NCI-H526 treated with DMSO at 0.1 percent for 48 hours (cell line): ENCODE data around the gene CHIC2.
"Not testable (repeated sequence)": the region's sequence is repeated elsewhere in the genome, so short reads cannot be mapped to it uniquely, and the experiment has no call there.

ENCODE experiments used
- DNase-seq: peaks from one replicate; lab custom pipeline; 2025; lab: John Stamatoyannopoulos, UW

The CHIC2 gene

DNA sequence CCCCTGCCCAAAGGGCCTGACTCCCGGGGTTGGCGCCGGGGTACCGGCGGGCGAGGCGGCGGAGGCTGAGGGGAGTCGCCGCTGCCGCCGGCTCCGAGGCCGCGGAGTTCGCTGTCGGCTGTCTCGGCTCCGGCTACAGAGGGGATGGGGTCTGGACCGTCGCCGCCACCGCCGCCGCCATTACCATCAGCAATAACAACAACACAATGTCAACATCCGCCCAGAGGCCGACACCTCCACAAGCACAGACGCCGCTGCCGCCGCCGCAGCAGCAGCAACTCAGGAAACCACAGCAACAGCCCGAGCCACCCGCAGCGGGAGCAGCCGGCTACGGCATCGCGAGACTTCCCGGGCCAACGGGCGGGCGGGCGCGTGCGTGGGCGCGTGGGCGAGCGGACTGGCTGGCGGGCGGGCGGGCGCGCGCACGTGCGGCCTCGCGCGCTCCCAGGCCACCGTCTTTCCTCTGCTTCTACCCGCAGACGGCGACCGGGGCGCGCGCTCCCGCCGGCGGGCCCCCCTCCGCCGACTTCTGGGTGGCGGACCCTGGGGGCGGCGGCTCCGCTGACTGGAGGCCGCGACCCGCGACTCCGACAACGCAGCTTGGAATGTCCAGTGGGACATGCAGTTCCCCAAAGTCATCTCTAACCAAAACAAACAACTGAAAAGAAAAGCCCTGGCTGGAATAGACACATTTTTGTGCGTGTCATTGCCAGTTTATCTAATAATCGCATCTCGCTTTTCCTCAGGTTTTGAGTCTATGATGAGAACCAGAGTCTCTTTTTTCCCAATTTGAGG, at the start of gene CHIC2:
TSS of gene CHIC2 (minus strand) at position 289 of the 795 bp plus-strand sequence. CDS start 305 bp downstream, outside the sequence.
- peak; percentile 91 for DNase-seq

DNA sequence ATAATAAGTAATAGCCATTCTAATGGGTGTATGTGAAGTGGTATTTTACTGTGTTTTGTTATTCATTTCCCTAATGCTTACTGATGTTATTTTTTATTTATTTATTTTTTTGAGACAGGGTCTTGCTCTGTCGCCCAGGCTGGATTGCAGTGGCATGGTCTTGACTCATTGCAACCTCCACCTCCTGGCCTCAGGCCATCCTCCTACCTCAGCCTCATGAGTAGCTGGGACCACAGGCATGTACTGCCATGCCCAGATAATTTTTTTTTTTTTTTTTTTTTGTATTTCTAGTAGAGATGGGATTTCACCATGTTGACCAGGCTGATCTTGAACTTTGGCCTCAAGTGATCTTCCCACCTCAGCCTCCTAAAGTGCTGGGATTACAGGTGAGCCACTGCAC, 48.8 kb upstream of the CHIC2 start:
- not testable (repeated sequence) for DNase-seq

DNA sequence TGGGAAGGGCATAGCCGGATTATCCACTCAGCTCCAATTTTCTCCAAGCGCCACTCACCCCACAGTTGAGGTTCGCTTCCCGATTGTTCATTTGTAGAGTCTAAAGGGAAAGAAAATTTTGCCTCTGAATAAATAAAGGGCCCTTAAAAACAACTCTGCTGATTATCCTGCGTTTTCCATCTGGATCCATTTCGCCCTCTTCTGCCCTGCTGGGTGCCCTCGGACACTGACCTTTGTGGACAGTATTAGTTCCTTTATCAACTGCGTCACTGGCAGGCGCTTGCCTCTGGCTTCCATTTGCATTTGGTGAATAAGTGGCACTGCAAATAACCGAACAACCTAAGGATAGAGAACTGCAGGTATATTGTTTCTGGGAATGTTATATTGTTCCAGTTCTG, 45.6 kb upstream of the CHIC2 start:
- DNase-seq: no peak

DNA sequence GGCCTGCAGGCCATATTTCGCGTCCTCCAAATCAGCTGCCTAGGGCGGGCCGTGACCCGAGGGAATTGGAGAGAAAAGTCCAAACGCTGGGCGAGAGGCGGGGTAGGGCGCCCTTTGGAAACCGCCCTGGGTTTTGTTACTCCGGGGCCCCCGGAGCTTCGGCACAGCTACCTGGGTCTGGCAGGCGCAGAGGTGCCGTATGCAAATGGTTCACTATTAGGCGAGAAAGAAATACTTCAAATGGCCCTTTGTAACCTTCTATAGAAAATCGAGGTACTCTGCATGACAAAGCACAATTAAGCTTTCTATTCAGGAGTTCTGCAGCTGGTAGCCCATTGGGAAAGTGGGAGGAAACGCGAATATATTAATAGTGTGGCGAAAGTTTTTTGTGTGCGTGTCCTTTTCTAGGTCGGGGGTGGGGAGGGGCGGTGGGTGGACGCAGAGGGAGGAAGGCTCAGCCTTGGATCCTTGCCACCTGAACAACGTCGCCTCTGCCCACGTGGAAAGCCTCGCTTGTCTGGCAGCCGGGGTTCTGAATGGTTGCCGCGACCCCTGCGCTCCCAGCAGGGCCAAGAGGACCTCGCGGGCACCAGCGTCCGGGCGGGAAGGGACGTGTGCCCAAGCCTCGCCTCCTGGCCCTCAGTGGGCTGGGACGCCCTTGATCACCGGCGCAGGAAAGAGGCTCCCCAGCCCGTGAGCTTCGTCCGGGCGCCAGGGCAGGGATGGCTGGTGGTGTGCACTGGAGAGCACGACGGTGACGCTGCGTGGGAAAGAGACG, 45.0 kb upstream of the CHIC2 start:
- no peak for DNase-seq

DNA sequence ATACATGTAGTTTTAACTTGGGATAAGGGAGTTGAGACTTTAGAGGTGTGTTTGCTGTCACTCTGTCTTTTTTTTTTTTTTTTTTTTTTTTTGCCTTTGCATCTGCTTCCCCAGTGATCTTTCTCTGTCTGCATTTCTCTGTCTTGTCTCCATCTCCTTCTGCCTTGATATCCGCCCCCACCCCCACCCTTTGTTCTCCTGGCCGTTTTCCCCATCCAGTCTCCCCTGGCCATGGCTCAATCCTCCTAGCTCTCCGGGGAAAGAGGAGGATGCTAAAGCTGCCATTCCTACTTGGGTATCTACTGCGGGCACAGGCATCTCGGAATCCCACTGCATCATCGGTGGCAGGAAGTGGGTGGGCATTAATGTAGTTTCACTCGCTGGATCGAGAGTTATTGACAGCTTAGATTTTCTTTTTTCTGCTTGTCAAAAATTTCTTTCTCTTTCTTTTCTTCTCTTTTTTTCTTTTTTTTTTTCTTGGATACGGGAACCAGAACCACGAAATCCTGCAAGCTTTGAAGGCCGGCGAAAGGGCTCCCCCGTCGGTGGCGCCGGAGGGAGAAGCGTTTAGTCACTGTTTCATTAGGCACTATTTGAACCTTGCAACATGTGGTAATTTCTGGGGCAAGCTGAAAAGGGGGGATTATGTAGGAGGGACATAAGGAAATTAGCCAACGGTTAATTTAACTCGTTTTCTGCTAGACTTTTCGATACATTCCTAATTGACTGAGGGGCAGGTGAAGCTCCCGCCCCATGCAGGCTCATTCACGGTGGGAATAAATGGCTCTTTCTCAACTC, 43.7 kb upstream of the CHIC2 start:
- no peak for DNase-seq

DNA sequence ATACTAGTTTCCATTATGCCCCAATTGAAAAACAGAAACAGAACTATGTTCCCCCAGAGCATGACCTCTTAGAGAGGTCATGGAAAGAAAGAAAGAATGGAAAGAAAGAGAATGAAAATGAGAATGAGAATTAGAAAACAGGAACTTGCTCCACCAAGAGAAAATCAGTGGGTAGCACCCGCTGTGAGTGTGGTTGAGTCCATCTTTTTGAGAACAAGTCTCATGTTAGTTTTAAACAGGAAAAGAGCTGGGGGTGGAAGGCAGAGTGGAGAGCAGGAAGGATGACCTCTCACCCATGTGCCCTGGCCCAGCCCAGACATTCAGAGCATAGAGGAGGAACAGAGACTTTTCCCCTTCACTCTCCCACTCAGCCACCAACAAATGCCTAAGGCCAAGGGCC, 40.5 kb upstream of the CHIC2 start:
- DNase-seq: no peak

DNA sequence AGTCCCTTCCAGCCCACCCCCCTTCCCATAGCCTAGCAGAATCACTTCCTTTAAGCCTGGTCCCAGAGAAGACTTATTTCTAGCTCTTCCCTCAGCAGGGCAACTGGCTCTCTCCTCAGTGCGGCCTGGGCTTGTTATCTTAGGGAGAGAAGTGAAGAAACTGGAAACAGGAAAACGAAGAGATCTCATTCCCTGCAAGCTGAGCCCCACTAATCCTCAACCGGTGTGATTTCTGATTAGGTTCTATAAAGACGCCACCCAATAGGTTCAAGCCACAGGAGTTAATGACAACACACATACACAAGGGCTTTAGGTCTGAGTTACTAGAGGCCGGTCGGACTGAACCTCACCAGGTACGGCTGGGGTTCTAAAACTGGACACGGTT, 38.8 kb upstream of the CHIC2 start:
- no peak for DNase-seq

DNA sequence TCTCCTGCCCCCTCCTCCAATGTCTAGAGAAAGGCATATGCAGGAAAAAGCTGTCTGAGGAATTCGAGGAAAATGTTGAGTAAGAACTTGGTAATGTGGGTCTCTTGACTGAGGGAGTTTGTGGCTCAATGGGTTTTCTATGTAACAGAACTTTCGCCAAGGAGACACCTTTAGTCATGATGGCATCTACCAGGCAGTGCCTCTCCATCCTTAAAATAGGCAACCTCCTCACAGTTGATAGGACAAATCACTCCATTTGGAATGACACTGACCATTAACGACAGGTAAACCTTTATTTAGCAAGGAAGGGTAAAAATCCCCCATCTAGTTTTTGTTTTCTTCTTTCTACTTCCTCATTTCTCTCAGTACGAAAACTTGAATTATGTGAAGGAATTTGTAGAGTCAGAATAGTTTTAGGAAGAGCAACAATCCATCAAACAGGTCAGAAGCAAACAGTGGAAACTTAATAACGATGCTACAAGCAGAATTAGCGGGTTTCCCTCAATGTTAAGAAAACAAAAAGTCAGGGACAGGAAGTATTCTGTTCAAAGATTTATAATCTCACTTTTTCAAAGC, 38.2 kb upstream of the CHIC2 start:
- DNase-seq: no peak

DNA sequence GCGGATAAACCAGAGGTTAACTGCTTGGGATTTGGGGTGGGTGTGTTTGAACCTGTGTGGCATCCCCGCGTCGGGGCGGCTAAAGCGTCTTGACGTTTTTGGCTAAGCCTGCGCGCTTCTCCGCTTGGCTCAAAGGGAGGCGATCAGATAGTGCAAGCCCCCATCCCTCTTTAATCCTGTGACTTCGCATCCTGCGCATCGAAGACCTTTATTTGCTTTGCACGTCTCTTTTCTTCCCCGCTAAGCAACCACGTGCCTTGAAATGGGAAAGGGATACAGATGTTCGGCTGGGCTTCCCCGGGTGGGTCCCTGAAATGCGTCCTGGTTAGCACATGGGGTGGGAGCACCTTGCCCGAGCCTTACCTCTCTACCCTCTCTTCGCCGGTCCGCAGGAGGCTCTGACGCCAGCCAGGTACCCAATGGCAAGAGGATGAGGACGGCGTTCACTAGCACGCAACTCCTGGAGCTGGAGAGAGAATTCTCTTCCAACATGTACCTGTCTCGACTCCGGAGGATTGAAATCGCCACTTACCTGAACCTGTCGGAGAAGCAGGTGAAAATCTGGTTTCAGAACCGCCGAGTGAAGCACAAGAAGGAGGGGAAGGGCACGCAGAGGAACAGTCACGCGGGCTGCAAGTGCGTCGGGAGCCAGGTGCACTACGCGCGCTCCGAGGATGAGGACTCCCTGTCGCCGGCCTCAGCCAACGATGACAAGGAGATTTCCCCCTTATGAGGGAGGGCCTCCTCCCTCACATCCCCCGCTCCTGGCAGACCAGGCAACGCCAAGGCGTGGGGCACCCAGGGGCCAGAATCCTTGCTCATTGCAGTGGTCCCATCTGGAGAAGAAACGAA, 37.0 kb upstream of the CHIC2 start:
- DNase-seq: peak; percentile 21

DNA sequence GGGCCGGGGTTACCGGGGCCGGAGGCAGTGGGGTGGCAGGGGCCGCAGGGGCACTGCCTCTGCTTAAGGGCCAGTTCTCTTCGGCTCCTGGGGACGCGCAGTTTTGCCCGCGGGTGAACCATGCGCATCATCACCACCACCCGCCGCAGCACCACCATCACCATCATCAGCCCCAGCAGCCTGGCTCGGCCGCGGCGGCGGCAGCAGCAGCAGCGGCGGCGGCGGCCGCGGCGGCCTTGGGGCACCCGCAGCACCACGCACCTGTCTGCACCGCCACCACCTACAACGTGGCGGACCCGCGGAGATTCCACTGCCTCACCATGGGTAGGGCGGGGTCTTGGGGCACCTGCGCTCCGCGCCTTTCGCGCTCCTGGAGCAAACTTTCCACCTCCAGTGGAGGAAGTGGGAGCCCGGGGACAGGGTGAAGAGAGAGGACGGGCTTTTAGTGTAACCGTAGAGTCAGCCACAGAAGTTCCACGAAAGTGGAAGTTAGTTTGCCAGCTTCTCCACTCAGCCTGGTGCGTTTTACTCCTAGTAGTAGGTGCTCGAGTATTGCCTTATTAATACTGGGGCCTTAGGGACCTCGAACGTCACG, 36.3 kb upstream of the CHIC2 start:
- no peak for DNase-seq

DNA sequence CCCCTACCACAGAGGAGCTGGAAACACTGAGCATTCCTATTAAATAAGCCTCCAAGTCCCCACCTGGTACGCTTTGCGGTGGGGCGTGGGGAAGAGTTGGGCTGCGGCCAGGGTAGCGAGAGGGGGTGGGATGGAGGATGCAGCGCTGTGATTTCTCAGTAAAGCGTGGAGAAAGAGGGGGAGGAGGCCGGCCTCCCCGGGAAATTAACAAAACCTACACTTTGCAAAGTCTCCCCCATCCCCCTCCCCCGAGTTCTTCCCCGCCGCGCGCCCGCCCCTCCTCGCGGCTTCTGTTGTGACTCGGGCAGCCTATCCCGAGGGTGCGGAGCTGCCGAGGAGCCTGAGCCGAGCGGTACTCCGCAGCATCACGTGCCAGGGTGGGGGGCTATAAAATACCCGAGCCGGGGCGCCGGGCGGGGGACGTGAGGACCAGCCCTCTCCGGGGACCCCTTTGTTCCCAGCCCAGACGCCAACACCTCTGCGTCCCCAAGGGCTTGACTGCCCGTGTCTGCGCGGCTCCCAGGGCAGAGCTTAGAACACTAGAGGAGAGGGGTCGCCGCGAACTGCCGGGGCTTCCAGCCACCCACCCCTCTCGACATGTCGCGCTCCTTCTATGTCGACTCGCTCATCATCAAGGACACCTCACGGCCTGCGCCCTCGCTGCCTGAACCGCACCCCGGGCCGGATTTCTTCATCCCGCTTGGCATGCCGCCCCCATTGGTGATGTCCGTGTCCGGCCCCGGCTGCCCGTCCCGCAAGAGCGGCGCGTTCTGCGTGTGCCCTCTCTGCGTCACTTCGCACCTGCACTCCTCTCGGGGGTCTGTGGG, 35.6 kb upstream of the CHIC2 start, which contains the start of gene GSX2:
TSS of gene GSX2 (plus strand) at position 416 of the 827 bp plus-strand sequence. CDS start at position 598, 182 bp downstream.
- no peak for DNase-seq

DNA sequence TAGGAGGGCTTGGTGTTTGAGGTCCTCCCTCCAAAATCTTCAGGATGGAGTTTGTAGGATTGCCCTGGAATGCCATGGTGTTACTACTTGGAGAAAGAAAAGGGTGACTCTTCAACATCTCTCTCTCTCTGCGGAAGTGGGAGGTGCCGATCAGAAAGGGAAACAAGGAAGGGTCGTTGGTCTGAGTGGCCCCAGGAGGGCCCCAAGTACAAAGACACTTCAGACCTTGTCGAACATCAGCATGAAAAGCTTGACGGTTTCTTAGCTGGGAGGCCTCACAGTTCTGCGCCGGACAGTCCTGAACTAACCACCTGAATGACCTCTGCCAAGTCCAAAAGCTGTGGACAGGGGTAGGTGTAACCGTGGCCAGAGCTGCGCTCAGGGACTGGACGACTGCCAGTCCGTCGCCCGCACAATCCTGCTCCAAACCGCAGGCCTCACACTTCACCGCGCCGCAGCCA, 34.9 kb upstream of the CHIC2 start:
- no peak for DNase-seq

DNA sequence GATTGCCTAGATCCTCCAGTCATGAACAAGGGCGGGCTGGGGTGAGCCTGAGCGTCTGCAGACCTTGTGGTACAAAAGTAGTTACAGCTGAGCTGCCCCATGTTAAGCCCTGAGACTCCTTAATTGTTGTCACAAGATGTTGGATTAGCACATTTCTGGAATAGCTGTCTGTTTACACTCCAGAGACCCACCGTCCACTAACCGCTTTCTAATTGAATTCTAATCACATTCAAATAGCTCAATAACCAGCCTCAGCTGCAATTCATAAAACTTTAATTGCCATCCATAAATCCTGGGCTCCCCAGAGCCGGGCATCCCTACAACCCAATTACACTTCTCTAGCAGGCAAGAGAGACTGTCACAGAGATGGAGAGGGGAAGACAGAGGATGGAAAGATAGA, 34.0 kb upstream of the CHIC2 start:
- no peak for DNase-seq

DNA sequence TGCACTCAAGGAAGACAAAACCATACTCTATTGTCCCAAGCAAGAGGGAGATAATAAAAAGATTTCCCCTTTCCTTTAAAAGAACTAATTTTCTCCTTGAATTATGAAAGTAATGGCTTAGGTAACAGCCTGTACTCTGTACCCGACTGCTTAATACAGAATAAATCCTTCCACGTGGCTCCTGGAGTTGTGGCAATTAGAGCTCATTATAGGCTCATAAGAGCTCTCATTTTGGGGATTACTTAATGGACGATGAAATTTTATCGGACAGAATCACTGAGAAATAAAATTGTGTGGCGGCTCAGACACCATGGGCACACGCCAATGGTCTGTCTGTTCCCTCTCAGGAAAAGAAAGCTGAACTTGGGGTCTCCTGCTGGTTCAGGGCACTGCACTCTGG, 32.7 kb upstream of the CHIC2 start:
- no peak for DNase-seq

DNA sequence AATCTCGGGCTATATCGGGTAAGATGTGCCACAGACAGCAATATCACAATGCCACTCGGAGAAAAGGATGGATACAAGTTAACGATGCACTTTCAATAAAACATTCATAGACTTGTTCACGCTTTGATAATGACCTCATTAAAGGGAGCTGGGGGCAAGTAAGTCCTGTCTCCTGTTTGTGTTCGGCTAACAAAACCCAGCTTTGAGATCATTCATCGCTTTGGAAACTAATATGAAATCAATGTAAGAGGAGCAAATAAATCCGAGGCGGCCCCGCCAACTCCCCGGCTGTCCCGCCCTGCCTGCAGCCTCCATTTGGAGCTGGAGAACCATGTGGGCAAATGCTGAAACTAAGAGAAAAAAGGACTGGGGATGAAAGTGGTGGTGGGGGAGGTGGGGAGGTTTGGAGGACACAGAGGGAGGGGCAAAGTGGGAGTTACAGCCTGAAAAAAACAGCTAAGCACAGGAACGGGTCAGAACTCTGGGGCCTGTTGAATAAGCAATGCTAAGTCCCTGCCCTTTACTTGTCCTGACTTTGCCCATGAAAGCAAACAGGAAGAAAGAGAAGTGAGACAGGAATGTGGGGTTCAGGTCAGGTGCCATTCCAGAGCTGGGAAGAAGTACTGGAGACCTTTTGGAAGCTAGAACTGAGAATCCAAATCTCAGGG, 32.0 kb upstream of the CHIC2 start:
- no peak for DNase-seq

DNA sequence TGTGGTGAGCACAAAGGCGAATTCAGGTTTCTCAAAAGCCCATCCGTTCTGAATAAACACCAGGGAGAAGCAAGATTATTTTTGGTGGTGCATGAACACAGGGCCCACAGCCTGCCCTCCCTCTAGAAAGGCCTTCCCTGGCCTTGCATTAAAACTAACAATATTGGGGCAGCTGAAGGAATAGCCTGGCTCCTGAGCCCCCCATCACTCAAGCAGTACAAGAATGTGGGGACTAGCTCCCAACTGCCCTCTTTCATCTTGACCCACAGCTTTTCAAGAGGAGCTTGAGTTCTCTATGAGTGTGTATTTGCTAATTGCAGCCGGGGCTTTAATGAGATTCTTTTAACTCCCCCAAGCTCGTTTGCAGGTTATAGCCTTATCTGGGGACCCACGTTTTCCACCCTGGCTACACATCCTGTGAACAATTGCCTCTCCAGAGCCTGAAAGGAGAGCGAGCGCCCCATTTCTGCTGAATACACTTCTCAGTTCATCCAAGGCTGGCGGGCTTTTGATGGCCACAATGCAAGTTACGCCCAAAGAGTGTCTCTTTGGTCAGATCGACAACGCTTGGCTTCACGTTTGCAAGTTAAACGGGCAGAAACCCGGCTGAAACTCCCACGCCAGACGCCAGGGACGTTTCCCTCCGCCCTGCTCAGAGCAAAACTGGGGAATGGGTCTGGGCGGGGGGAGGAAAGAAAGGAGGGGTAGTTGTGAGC, 30.9 kb upstream of the CHIC2 start:
- DNase-seq: no peak

DNA sequence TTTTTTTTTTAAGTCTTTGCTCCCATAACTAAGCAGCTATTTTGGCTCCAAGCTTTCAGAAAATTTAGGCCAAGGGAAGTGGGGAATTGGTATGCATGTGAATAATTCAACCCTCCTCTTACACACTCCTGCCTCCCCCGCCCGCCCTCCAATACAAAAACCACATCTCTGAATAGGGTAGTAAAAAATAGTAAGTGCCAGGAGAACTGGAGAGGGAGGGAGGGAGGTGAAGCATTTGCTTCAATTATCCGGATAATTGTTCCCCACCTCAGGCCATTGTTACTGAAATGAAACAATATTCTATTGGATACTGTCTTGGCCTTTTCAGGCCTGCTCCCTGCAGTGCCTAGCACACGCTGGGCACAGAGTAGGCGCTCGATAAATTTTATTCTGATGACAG, 30.0 kb upstream of the CHIC2 start:
- DNase-seq: no peak
